ENCODE data around the gene TTYH2.

DNA sequence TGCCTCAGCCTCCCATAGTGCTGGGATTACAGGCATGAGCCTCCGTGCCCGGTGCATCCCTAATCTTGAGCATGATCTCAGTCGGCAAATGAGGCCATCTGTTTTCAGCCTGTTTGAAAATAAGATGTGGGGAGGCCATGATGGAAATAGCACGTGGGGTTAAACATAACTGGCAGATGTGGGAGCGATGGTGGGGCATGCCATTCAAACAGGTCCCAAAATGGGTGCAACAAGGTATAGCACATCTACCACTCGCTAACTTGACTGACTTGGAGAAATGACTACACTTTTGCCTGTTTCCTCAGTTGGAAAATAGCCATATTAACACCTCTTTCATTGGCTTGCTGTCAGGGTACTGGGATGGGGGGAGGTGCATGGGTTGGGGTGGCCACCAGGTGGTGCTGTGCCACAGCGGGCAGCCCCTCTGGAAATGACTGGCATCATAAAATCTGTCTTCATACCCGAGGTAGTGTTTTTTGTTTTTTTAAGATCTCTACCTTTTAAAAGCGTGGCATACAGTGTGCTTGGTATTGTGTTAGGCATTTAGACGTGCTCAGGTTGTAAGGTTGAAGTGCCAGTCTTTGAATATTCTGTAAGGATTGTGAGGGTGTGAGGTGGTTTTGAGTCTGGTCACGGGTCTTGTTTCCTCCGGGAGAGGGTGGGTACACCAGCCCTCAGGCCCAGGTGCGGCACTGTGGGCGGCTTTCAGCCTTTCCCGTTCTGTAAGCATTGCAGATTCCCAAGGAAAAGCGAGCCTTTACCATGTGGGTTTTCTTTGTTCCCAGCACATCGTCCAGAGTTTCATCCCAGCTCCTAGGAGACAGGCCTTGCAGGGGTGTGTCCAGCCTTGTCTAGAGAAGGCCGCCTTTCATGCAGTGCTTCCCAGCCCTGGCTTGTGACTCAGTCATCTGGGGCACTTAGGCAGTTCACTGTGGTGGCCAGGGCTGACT lies 2.9 kb upstream of the TTYH2 start:
- TF ChIP-seq, protein P1, sequence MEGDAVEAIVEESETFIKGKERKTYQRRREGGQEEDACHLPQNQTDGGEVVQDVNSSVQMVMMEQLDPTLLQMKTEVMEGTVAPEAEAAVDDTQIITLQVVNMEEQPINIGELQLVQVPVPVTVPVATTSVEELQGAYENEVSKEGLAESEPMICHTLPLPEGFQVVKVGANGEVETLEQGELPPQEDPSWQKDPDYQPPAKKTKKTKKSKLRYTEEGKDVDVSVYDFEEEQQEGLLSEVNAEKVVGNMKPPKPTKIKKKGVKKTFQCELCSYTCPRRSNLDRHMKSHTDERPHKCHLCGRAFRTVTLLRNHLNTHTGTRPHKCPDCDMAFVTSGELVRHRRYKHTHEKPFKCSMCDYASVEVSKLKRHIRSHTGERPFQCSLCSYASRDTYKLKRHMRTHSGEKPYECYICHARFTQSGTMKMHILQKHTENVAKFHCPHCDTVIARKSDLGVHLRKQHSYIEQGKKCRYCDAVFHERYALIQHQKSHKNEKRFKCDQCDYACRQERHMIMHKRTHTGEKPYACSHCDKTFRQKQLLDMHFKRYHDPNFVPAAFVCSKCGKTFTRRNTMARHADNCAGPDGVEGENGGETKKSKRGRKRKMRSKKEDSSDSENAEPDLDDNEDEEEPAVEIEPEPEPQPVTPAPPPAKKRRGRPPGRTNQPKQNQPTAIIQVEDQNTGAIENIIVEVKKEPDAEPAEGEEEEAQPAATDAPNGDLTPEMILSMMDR (IDR thresholded peaks at IDR 0.05) = peak; percentile 78 to 99 (median 94)
- TF ChIP-seq POLR2A (IDR thresholded peaks at IDR 0.05) = no peak

Data from right lobe of liver (tissue), 4 donors.